PC-9 (cell line): ENCODE results near the gene RPS10.

Experiments
- CTCF ChIP-seq: fragments of 200-600 bp; sonication (generic); conservative IDR thresholded peaks from 2 replicates; pipeline ENCODE4 v1.6.1; 2017; ENCODE audit warnings: mixed run types, antibody characterized with exemption, mild to moderate bottlenecking, moderate library complexity
- EZH2 ChIP-seq: fragments of 200-600 bp; sonication (generic); IDR thresholded peaks from 2 replicates; pipeline ENCODE4 v1.8.0; 2017; ENCODE audit warnings: antibody characterized with exemption, low read depth

- TF ChIP-seq EZH2, result no peak
- TF ChIP-seq CTCF, result no peak
Measured at GRCh38 chr6:34393191-34393965, 32.5 kb downstream of the RPS10 start.
